Stimulated activated CD8-positive, alpha-beta memory T cell treated with anti-CD3 and anti-CD28 coated beads, Interleukin-12 subunit alpha, Interleukin-12 subunit beta, amount 100 ng/mL, for 24 hours (primary cell): ENCODE results near the gene TMEM143.
"Not testable (repeated sequence)": the region's sequence is repeated elsewhere in the genome, so short reads cannot be mapped to it uniquely, and the experiment has no call there.

Source experiments
- DNase-seq: peaks from one replicate; pipeline ENCODE4 v3.0.0-alpha.2; 2020; ENCODE audit errors: extremely low read depth

The TMEM143 gene

GRCh38 chr19:48296963-48297734, 66.6 kb downstream of the TMEM143 start:
- DNase-seq = no peak

- DNase-seq = no peak
Observed at GRCh38 chr19:48295458-48295857, 68.3 kb downstream of the TMEM143 start.

GRCh38 chr19:48292798-48293197, 70.9 kb downstream of the TMEM143 start:
- no peak for DNase-seq

GRCh38 chr19:48291489-48291815, 72.3 kb downstream of the TMEM143 start:
- DNase-seq = not testable (repeated sequence)

- no peak for DNase-seq
Observed at GRCh38 chr19:48290771-48291488, 72.8 kb downstream of the TMEM143 start.

GRCh38 chr19:48290401-48290770, 73.4 kb downstream of the TMEM143 start:
- DNase-seq = no peak

- no peak for DNase-seq
Observed at GRCh38 chr19:48287748-48288147, 76.0 kb downstream of the TMEM143 start.

GRCh38 chr19:48284896-48285295, 78.8 kb downstream of the TMEM143 start:
- no peak for DNase-seq

- DNase-seq = no peak
Observed at GRCh38 chr19:48283908-48284307, 79.8 kb downstream of the TMEM143 start.
